PFSK-1 (cell line): Measurements from ENCODE around the gene RNASE8.

ENCODE experiments used
- FOXP2 ChIP-seq: optimal IDR thresholded peaks from 2 replicates; pipeline ENCODE3; 2011; ENCODE audit warnings: borderline replicate concordance, control low read depth, inconsistent platforms; ENCODE audit not compliant: insufficient read depth; ENCODE audit errors: extremely low read length, extremely low read depth
- POLR2AphosphoS5 ChIP-seq: IDR thresholded peaks from 2 replicates; pipeline ENCODE4 v1.6.1; 2012; ENCODE audit warnings: low read depth, mild to moderate bottlenecking, control low read depth, low read length, moderate library complexity

- TF ChIP-seq POLR2AphosphoS5 (no peak), FOXP2 (no peak)
Observed at GRCh38 chr14:21032326-21033132, 25.1 kb upstream of the RNASE8 start.
